Measurements from ENCODE around the gene DEAF1. TPM values are rescaled to one million over a fixed set of nuclear protein-coding genes. Genes with fewer than 3 reads are reported as not detected.

Gene DEAF1
- total and polyA plus RNA-seq, 9 of the 15 experiments (the other 6 are each of a cell fraction or from before 2014, with no cell fraction given), result 2.0 to 69.1 (median 26.8) TPM

DNA sequence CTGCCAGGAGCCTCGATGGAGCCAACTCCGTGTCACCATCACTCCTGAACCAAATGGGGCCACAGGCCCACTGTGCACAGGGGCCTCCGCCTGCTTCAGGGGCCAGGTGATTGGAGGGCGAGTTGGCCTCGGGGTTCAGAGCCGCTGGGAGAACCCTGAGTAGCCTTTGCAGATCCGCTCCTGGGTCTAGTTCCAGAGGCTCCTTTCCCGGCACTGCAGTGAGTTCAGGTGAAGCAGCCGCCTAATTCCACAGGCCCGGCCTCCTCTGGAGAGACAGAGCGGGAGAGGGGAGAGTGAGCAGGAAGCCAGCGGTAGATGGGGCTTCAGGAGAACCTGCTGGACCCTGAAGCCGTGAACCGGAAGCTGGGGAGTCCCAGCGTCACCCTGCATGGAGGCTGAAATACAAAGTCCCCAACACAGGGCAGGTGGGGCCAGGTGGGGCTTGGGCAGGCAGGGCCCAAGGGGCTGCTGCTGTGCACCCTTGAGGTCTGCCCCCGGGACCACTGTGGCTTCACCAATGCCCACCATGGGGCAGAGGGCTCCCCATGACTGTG lies 35.4 kb downstream of the DEAF1 start (continued):
- TF ChIP-seq ZNF609 (CRISPR knock-in tag; IDR thresholded peaks at IDR 0.05; ENCODE audit: borderline replicate concordance), result no peak
- TF ChIP-seq, protein P1, sequence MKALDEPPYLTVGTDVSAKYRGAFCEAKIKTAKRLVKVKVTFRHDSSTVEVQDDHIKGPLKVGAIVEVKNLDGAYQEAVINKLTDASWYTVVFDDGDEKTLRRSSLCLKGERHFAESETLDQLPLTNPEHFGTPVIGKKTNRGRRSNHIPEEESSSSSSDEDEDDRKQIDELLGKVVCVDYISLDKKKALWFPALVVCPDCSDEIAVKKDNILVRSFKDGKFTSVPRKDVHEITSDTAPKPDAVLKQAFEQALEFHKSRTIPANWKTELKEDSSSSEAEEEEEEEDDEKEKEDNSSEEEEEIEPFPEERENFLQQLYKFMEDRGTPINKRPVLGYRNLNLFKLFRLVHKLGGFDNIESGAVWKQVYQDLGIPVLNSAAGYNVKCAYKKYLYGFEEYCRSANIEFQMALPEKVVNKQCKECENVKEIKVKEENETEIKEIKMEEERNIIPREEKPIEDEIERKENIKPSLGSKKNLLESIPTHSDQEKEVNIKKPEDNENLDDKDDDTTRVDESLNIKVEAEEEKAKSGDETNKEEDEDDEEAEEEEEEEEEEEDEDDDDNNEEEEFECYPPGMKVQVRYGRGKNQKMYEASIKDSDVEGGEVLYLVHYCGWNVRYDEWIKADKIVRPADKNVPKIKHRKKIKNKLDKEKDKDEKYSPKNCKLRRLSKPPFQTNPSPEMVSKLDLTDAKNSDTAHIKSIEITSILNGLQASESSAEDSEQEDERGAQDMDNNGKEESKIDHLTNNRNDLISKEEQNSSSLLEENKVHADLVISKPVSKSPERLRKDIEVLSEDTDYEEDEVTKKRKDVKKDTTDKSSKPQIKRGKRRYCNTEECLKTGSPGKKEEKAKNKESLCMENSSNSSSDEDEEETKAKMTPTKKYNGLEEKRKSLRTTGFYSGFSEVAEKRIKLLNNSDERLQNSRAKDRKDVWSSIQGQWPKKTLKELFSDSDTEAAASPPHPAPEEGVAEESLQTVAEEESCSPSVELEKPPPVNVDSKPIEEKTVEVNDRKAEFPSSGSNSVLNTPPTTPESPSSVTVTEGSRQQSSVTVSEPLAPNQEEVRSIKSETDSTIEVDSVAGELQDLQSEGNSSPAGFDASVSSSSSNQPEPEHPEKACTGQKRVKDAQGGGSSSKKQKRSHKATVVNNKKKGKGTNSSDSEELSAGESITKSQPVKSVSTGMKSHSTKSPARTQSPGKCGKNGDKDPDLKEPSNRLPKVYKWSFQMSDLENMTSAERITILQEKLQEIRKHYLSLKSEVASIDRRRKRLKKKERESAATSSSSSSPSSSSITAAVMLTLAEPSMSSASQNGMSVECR (CRISPR knock-in tag; IDR thresholded peaks at IDR 0.05), result no peak
- no peak for TF ChIP-seq RFX5 (IDR thresholded peaks at IDR 0.05; ENCODE audit: low read depth, low read length)
- TF ChIP-seq GABPA (tag; conservative IDR thresholded peaks at IDR 0.05; ENCODE audit: low read depth), result no peak
- TF ChIP-seq PCBP1 (IDR thresholded peaks at IDR 0.05; ENCODE audit: low read depth, low read length, poor library complexity, severe bottlenecking), result no peak
- no peak for TF ChIP-seq ETS1 (conservative IDR thresholded peaks at IDR 0.05; ENCODE audit: control insufficient read depth, low read depth, low read length)
- TF ChIP-seq, protein P2, sequence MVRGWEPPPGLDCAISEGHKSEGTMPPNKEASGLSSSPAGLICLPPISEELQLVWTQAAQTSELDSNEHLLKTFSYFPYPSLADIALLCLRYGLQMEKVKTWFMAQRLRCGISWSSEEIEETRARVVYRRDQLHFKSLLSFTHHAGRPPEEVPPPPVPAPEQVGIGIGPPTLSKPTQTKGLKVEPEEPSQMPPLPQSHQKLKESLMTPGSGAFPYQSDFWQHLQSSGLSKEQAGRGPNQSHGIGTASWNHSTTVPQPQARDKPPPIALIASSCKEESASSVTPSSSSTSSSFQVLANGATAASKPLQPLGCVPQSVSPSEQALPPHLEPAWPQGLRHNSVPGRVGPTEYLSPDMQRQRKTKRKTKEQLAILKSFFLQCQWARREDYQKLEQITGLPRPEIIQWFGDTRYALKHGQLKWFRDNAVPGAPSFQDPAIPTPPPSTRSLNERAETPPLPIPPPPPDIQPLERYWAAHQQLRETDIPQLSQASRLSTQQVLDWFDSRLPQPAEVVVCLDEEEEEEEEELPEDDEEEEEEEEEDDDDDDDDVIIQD (CRISPR knock-in tag; IDR thresholded peaks at IDR 0.05), result no peak
- no peak for TF ChIP-seq ZNF263 (CRISPR knock-in tag; IDR thresholded peaks at IDR 0.05; ENCODE audit: borderline replicate concordance)
